ENCODE measurements around the gene PABPN1.

PABPN1 gene

GRCh38 chr14:23358553-23359166 lies 37.4 kb downstream of the PABPN1 start:
- no peak for DNase-seq

GRCh38 chr14:23359167-23359626 lies 37.9 kb downstream of the PABPN1 start:
- DNase-seq = no peak

DNA sequence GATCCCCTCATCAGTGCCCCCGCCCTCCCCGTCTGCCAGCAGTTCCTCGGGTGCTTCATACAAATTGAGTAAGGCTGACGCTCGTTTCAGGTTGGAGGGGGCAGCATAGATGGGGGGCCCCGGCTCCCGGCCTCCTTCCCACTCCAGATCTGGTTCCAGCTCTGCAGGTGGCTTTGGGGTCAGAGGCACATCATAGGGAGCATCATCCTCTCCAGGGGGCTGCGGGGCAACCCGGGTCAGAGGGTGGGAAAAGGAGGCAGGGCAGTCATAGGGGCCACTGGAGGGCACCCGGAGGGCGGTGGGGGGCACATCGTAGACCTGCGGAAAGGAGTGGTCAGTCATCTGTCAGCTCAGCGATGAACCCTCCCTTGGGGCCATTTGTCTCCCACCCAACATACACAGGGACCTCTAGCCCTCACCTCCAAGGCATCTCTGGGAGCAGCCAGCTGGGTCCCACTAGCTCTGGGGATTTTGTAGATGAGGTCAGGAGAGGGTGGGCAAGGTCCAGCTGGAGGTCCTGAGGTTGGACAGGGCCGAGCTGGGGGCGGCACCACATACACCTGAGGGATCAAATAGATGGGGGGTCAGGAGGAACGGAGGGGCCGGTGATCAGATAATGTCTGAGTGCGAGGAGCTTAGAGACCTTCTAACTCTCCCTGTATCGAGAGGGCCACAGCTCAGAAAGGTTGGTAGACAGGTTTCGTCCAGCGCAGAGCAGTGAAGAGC lies 38.6 kb downstream of the PABPN1 start:
- no peak for DNase-seq

DNA sequence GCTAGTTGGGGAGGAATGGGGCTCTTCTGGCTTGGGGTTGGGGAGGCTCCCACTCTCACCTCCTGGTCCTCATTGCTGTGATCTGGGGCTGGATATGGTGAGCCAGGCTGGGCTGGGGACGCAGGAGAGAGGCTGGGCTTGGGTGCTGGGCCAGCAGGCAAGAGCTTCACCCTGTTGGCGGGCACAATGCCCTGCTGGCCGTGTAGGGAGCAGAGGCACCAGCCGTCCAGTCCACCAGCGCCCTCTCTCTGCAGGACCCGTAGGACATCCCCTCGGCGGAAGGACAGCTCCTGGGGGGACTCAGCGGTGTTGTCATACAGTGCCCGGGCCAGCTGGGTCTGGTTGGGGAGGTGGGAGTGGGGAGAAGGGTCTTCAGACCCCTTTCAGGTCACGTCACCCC lies 39.2 kb downstream of the PABPN1 start:
- peak; percentile 13 for DNase-seq

- DNase-seq = peak; percentile 50
Observed at GRCh38 chr14:23361320-23361719, 40.1 kb downstream of the PABPN1 start.

- no peak for DNase-seq
Observed at GRCh38 chr14:23361763-23362162, 40.5 kb downstream of the PABPN1 start.

- DNase-seq = peak; percentile 23
Observed at GRCh38 chr14:23362200-23362599, 40.9 kb downstream of the PABPN1 start.

GRCh38 chr14:23364164-23365035 lies 43.1 kb downstream of the PABPN1 start:
- DNase-seq = no peak

GRCh38 chr14:23365036-23365731 lies 43.9 kb downstream of the PABPN1 start, which contains the start of gene EFS:
Gene EFS (minus strand): TSS chr14:23365172. CDS start chr14:23365025, 147 bp downstream.
- peak; percentile 39 for DNase-seq

- no peak for DNase-seq
Observed at GRCh38 chr14:23365732-23366425, 44.6 kb downstream of the PABPN1 start.

GRCh38 chr14:23366426-23366921 lies 45.2 kb downstream of the PABPN1 start:
- no peak for DNase-seq

GRCh38 chr14:23370221-23370620 lies 49.0 kb downstream of the PABPN1 start:
- DNase-seq = no peak

GRCh38 chr14:23371865-23372264 lies 50.6 kb downstream of the PABPN1 start:
- DNase-seq = no peak

- DNase-seq = no peak
Observed at GRCh38 chr14:23372509-23372908, 51.3 kb downstream of the PABPN1 start, which contains the start of gene IL25. Gene IL25 (plus strand): TSS chr14:23372809.

DNA sequence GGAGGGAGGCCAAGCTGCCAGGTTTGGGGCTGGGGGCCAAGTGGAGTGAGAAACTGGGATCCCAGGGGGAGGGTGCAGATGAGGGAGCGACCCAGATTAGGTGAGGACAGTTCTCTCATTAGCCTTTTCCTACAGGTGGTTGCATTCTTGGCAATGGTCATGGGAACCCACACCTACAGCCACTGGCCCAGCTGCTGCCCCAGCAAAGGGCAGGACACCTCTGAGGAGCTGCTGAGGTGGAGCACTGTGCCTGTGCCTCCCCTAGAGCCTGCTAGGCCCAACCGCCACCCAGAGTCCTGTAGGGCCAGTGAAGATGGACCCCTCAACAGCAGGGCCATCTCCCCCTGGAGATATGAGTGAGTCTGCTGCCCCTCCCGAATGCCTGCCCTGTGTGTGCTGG lies 51.8 kb downstream of the PABPN1 start:
- DNase-seq = no peak

Data from DMS53 (cell line).